ENCODE measurements around the gene NFIA. TPM values are rescaled to one million over a fixed set of nuclear protein-coding genes. Genes with fewer than 3 reads are reported as not detected.

Gene NFIA
- total and polyA plus RNA-seq, 2 of the 13 experiments (the other 11 are each of a cell fraction or from before 2014, with no cell fraction given), result 14.7 to 28.5 TPM

GRCh38 chr1:61158591-61158990 is 76.2 kb downstream of the NFIA start:
- intact Hi-C loops (cut with micrococcal nuclease; ENCODE audit: unreplicated experiment), result loop anchor here (10.0 kb wide), 1 partner anchor 104 kb away; no protein-coding TSS in a partner anchor
- H3K27ac ChIP-seq (ENCODE audit: extremely low read length, insufficient read depth, low read length), result peak overlapping the region; percentile 65
- no peak overlapping the region for H3K4me2 ChIP-seq (ENCODE audit: low read depth, low read length)
- in situ Hi-C loops (cut with HindIII; ENCODE audit: extremely low pct_ligation_motif_present, low pct_unique_long_range_greater_than_20kb), result no loop called here
- ChIA-PET CTCF (ENCODE audit: low intra/inter-chr PET ratio, low total read pairs) (no interaction called here), POLR2A (interaction anchor here (1.3 to 2.4 kb wide), 2 partner anchors 12 to 26 kb away, joined by 3 to 13 read pairs; no protein-coding TSS in a partner anchor)
- no peak overlapping the region for H3K9ac ChIP-seq (ENCODE audit: insufficient read depth, low read depth, low read length)
- H3K79me2 ChIP-seq (ENCODE audit: insufficient read depth, low read length), result peaks cover 84% of the 10 kb centered on the region
- DNase-seq (ENCODE audit: low spot score) (no peak), FAIRE-seq (no peak), ATAC-seq (no peak)
- H3K9me3 ChIP-seq (ENCODE audit: low read length), result no peaks in the 10 kb centered on the region
- 95% methylated on average over 3 of the region's 3 CpGs for WGBS (ENCODE audit: low lambda C conversion rate)
- H3K36me3 ChIP-seq (replicated peaks in 1 of 2; ENCODE audit: control insufficient read depth in 1 of 2, insufficient read depth in 2 of 2, low read length in 2 of 2), result peaks cover 4 to 14% of the 10 kb centered on the region in 2 experiments; a peak in 4 of 5 replicates
- H3K4me3 ChIP-seq (replicated peaks in 1 of 3; ENCODE audit: insufficient read depth in 1 of 3, low read depth in 2 of 3, low read length in 3 of 3), result no peak overlapping the region
- no peaks in the 10 kb centered on the region for H3K27me3 ChIP-seq (ENCODE audit: control insufficient read depth in 1 of 2, insufficient read depth in 2 of 2, low read length in 2 of 2)
- TSS peak; percentile 9 for BruUV-seq (replicated peaks)
- peaks cover 47% of the 10 kb centered on the region for H3K4me1 ChIP-seq (ENCODE audit: insufficient read depth, low read length)
- H4K20me1 ChIP-seq (ENCODE audit: insufficient read depth, low read length), result peaks cover 9% of the 10 kb centered on the region; the same call in 1 of the 2 replicates
- no peak overlapping the region for H2AFZ ChIP-seq (ENCODE audit: low read length)
- no peak for TF ChIP-seq JARID2 (CRISPR knock-in tag; IDR thresholded peaks at IDR 0.05; ENCODE audit: insufficient replicate concordance)
- TF ChIP-seq JUND (CRISPR knock-in tag; IDR thresholded peaks at IDR 0.05), result no peak
- TF ChIP-seq ARID5B (CRISPR knock-in tag; IDR thresholded peaks at IDR 0.05), result no peak
- TF ChIP-seq ZNF83 (CRISPR knock-in tag; IDR thresholded peaks at IDR 0.05; ENCODE audit: borderline replicate concordance), result no peak
- no peak for TF ChIP-seq ZNF446 (CRISPR knock-in tag; IDR thresholded peaks at IDR 0.05)
- TF ChIP-seq LBX2 (CRISPR knock-in tag; IDR thresholded peaks at IDR 0.05; ENCODE audit: borderline replicate concordance), result no peak
- TF ChIP-seq ZNF333 (CRISPR knock-in tag; IDR thresholded peaks at IDR 0.05; ENCODE audit: borderline replicate concordance), result no peak
- no peak for TF ChIP-seq HBP1 (CRISPR knock-in tag; IDR thresholded peaks at IDR 0.05; ENCODE audit: low read depth)
- no peak for TF ChIP-seq LRRFIP1 (CRISPR knock-in tag; conservative IDR thresholded peaks at IDR 0.05)
- no peak for TF ChIP-seq CENPT (CRISPR knock-in tag; IDR thresholded peaks at IDR 0.05; ENCODE audit: low read depth)
- no peak for TF ChIP-seq JUN (CRISPR knock-in tag; IDR thresholded peaks at IDR 0.05)
- TF ChIP-seq ZNF276 (CRISPR knock-in tag; IDR thresholded peaks at IDR 0.05; ENCODE audit: low read depth), result no peak
